22Rv1 (cell line): Measurements from ENCODE around the gene PPP1CA.

Experiments
- CTCF ChIP-seq: fragments of 450-650 bp; IDR thresholded peaks from 2 replicates; pipeline ENCODE4 v1.5.1; 2017; ENCODE audit warnings: mild to moderate bottlenecking
- ZFX ChIP-seq: fragments of 450-650 bp; IDR thresholded peaks from 2 replicates; pipeline ENCODE4 v1.6.1; 2017; ENCODE audit warnings: antibody characterized with exemption, borderline replicate concordance

DNA sequence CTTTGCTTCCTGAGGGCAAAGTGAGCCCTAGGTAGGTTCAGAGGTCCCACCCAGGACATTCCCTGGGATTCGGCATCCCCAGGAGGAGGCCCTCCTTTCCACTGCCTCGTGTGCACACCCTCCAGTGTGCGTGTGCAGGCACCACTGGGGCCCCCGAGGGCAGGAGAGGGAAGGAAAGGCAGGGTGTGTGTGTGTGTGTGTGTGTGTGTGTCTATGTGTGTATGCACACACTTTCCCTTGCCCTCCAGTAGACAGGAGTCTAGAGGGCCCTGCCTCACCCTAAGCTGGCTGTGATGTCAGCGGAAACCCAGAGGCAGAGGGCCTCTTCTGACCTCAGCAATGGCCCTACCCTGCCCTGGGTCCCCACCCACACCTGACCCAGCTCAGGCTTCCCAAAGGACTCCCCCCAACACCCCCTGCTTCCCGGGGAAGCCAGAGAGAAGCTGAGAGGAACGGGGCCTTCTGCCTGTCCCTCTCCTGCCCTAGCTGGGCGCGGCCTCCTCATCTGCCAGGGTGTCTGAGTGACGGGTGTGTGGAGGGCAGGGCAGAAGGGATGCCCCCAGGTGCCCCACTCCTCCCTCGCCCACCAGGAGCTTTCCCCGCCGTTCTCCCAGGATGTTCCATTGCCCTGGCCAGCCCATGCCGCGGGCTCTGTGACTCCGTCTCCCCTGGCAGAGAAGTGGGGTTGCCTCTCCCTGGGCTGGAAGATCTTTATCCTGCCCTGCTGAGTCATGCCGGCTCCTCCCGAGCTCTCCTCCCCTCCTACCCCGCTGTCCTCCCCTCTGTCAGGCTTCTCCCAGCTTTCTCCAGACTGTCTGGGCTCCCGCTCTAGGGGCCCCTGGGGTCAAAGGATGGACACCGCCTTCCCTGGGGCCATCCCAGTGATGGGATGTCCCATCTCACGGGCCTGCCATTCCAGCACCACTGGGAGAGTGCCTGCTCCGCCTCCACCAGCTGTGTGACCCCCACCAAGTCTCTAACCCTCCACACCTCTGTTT, 22.3 kb downstream of the PPP1CA start:
- TF ChIP-seq CTCF (no peak), ZFX (no peak)
